Measurements from ENCODE around the gene MPDZ.

DNA sequence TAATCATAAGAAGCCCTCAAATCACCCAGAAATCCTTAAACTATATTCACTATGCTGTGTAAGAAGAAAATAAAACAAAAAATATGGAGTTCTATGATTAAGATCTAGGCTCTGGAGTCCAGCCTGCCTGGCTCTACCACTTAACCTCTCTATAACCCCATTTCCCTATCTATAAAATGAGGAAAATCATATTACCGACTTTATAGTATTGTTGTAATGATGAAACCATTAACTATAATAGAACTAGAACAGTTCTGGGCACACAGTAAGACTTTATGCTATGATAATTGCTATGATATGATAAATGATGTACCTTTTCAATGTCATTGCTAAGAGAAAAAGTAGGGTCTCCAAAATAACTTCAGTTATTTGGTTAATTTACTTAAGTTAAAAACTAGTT lies 40.3 kb downstream of the MPDZ start:
- TF ChIP-seq POLR2A (IDR thresholded peaks at IDR 0.05), result no peak
- TF ChIP-seq, protein P1, sequence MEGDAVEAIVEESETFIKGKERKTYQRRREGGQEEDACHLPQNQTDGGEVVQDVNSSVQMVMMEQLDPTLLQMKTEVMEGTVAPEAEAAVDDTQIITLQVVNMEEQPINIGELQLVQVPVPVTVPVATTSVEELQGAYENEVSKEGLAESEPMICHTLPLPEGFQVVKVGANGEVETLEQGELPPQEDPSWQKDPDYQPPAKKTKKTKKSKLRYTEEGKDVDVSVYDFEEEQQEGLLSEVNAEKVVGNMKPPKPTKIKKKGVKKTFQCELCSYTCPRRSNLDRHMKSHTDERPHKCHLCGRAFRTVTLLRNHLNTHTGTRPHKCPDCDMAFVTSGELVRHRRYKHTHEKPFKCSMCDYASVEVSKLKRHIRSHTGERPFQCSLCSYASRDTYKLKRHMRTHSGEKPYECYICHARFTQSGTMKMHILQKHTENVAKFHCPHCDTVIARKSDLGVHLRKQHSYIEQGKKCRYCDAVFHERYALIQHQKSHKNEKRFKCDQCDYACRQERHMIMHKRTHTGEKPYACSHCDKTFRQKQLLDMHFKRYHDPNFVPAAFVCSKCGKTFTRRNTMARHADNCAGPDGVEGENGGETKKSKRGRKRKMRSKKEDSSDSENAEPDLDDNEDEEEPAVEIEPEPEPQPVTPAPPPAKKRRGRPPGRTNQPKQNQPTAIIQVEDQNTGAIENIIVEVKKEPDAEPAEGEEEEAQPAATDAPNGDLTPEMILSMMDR (IDR thresholded peaks at IDR 0.05 in 4 of 5, conservative IDR thresholded peaks at IDR 0.05 in 1 of 5), result no peak

Data from gastrocnemius medialis (tissue), 4 donors.